Fibroblast of lung (primary cell): ENCODE measurements around the gene EML1. TPM values are rescaled to one million over a fixed set of nuclear protein-coding genes. Genes with fewer than 3 reads are reported as not detected.

ENCODE experiments used
- DNase-seq, 2 donors: peaks; one replicate each; pipeline versions ENCODE4 v3.0.0 to v3.0.0-alpha.2; 2010; ENCODE audit warnings: low read depth in 2 of 2
- H2AFZ ChIP-seq: 2 replicates; pipeline ENCODE4 v1.5.1; 2012; ENCODE audit warnings: low read length, control low read depth, inconsistent platforms
- H3K27ac ChIP-seq: 2 replicates; pipeline ENCODE4 v1.5.1; 2011; ENCODE audit warnings: low read length, control low read depth; ENCODE audit not compliant: insufficient read depth
- H3K27me3 ChIP-seq: 2 replicates; pipeline ENCODE4 v1.5.1; 2011; ENCODE audit warnings: mild to moderate bottlenecking, low read length; ENCODE audit not compliant: control insufficient read depth, insufficient read depth
- H3K36me3 ChIP-seq: 2 replicates; pipeline ENCODE4 v1.5.1; 2011; ENCODE audit warnings: low read length; ENCODE audit not compliant: control insufficient read depth, insufficient read depth
- H3K4me1 ChIP-seq: 2 replicates; pipeline ENCODE4 v1.5.1; 2011; ENCODE audit warnings: low read length; ENCODE audit not compliant: control insufficient read depth, insufficient read depth; ENCODE audit errors: extremely low read depth
- H3K4me2 ChIP-seq: 2 replicates; pipeline ENCODE4 v1.5.1; 2011; ENCODE audit warnings: low read length, control low read depth; ENCODE audit not compliant: insufficient read depth; ENCODE audit errors: extremely low read depth
- H3K4me3 ChIP-seq, 4 experiments: fragments of 200-600 bp in 1 of 4; sonication (generic) in 1 of 4; replicated peaks in 1 of 4; 2 replicates each; pipeline ENCODE4 v1.5.1; 2011 to 2016; ENCODE audit warnings: low read length in 4 of 4, low read depth in 3 of 4, mild to moderate bottlenecking in 3 of 4, control low read depth in 2 of 4, inconsistent platforms in 1 of 4, mixed read lengths in 1 of 4; ENCODE audit not compliant: insufficient read depth in 1 of 4; ENCODE audit errors: control extremely low read depth in 1 of 4
- H3K79me2 ChIP-seq: 2 replicates; pipeline ENCODE4 v1.5.1; 2012; ENCODE audit warnings: mild to moderate bottlenecking, low read length, inconsistent platforms; ENCODE audit not compliant: control insufficient read depth, insufficient read depth
- H3K9ac ChIP-seq: 2 replicates; pipeline ENCODE4 v1.5.1; 2011; ENCODE audit warnings: mild to moderate bottlenecking, low read length, control low read depth; ENCODE audit not compliant: insufficient read depth
- H3K9me3 ChIP-seq: 2 replicates; pipeline ENCODE4 v1.5.1; 2012; ENCODE audit warnings: low read depth, low read length; ENCODE audit not compliant: control insufficient read depth, insufficient read depth
- H4K20me1 ChIP-seq: 2 replicates; pipeline ENCODE4 v1.5.1; 2011; ENCODE audit warnings: low read length; ENCODE audit not compliant: control insufficient read depth, insufficient read depth; ENCODE audit errors: extremely low read depth
- CTCF ChIP-seq, 2 donors: IDR thresholded peaks in 1 of 2; conservative IDR thresholded peaks in 1 of 2; 1 replicate in 1 of 2; 2 replicates in 1 of 2; pipeline ENCODE4 v1.5.1; 2011 to 2012; ENCODE audit warnings: low read length in 2 of 2, control low read depth in 1 of 2, inconsistent platforms in 1 of 2, low read depth in 1 of 2, mild to moderate bottlenecking in 1 of 2
- EZH2 ChIP-seq: IDR thresholded peaks from 2 replicates; pipeline ENCODE4 v1.5.1; 2012; ENCODE audit warnings: low read length, control low read depth, mild to moderate bottlenecking; ENCODE audit errors: missing control alignments
- polyA plus RNA-seq, 2 donors: library from polyadenylated mRNA; depleted of rRNA in 1 of 2; stranded (reverse) in 1 of 2; unstranded in 1 of 2; fragments of >200 nt; gene quantifications; 2 replicates each; pipeline ENCODE4 v1.2.1, GENCODE V29; 2011 to 2012; ENCODE audit warnings: missing spikeins in 1 of 2
- total RNA-seq: library from RNA; depleted of rRNA; stranded (reverse); fragments of >200 nt; gene quantifications from 2 replicates; pipeline ENCODE4 v1.2.1, GENCODE V29; 2014

Gene EML1
- total and polyA plus RNA-seq, 2 donors (not counting 1 experiment from before 2014, with no cell fraction given) = 22.4 to 74.5 TPM

- Histone ChIP-seq H3K4me3 (no peak overlapping the region), H3K79me2 (no peaks in the 10 kb centered on the region), H3K9ac (no peak overlapping the region), H3K4me2 (no peak overlapping the region), H3K27ac (no peak overlapping the region), H3K27me3 (no peaks in the 10 kb centered on the region), H3K4me1 (peaks cover 4% of the 10 kb centered on the region), H3K9me3 (no peaks in the 10 kb centered on the region), H2AFZ (no peak overlapping the region), H4K20me1 (no peaks in the 10 kb centered on the region), H3K36me3 (no peaks in the 10 kb centered on the region)
- TF ChIP-seq EZH2 = no peak
- no peak for TF ChIP-seq CTCF (conservative IDR thresholded peaks at IDR 0.05 in 1 of 2, IDR thresholded peaks at IDR 0.05 in 1 of 2; ENCODE audit: low read depth in 1 of 2, low read length in 2 of 2)
- DNase-seq = no peak
These were observed 15.3 kb downstream of the EML1 start for GRCh38 chr14:99808515-99808914.

GRCh38 chr14:99809360-99809759, 16.1 kb downstream of the EML1 start:
- H3K4me3 ChIP-seq = no peak overlapping the region
- H3K9me3 ChIP-seq = no peaks in the 10 kb centered on the region

GRCh38 chr14:99809859-99810558, 16.8 kb downstream of the EML1 start:
- Histone ChIP-seq H3K4me3 (no peak overlapping the region), H3K9me3 (no peaks in the 10 kb centered on the region), H3K4me2 (peak overlapping the region; percentile 25), H3K9ac (no peak overlapping the region), H3K36me3 (no peaks in the 10 kb centered on the region), H3K27ac (peak overlapping the region; percentile 34), H2AFZ (no peak overlapping the region), H4K20me1 (no peaks in the 10 kb centered on the region), H3K79me2 (no peaks in the 10 kb centered on the region), H3K4me1 (peaks cover 4% of the 10 kb centered on the region), H3K27me3 (no peaks in the 10 kb centered on the region)
- no peak for DNase-seq
- TF ChIP-seq CTCF (conservative IDR thresholded peaks at IDR 0.05 in 1 of 2, IDR thresholded peaks at IDR 0.05 in 1 of 2; ENCODE audit: low read depth in 1 of 2, low read length in 2 of 2) = no peak
- no peak for TF ChIP-seq EZH2

More at GRCh38 chr14:99809360-99809759, 16.1 kb downstream of the EML1 start:
- H3K4me1 ChIP-seq = peaks cover 4% of the 10 kb centered on the region
- H3K27ac ChIP-seq = peak overlapping the region; percentile 34
- TF ChIP-seq CTCF (conservative IDR thresholded peaks at IDR 0.05 in 1 of 2, IDR thresholded peaks at IDR 0.05 in 1 of 2; ENCODE audit: low read depth in 1 of 2, low read length in 2 of 2) (no peak), EZH2 (no peak)
- peak overlapping the region; percentile 25 for H3K4me2 ChIP-seq
- no peaks in the 10 kb centered on the region for H3K79me2 ChIP-seq
- DNase-seq = peak; percentile 25 to 90
- H3K36me3 ChIP-seq = no peaks in the 10 kb centered on the region
- no peaks in the 10 kb centered on the region for H3K27me3 ChIP-seq
- H3K9ac ChIP-seq = no peak overlapping the region
- no peaks in the 10 kb centered on the region for H4K20me1 ChIP-seq
- H2AFZ ChIP-seq = no peak overlapping the region
